SJCRH30 (cell line): Measurements from ENCODE around the gene HAO2. TPM values are rescaled to one million over a fixed set of nuclear protein-coding genes. Genes with fewer than 3 reads are reported as not detected.

ENCODE experiments used
- DNase-seq, 2 experiments: peaks; one replicate each; pipeline ENCODE4 v3.0.0-alpha.2; 2015 to 2020
- H3K27ac ChIP-seq: fragments of 250-450 bp; sonication (Bioruptor Pico); 2 replicates; pipeline ENCODE4 v1.5.1; 2020; ENCODE audit warnings: mild to moderate bottlenecking, moderate library complexity
- H3K27me3 ChIP-seq: fragments of 250-450 bp; sonication (Bioruptor Pico); 2 replicates; pipeline ENCODE4 v1.5.1; 2020; ENCODE audit warnings: mild to moderate bottlenecking, moderate library complexity
- H3K36me3 ChIP-seq: fragments of 250-450 bp; sonication (Bioruptor Pico); 2 replicates; pipeline ENCODE4 v1.5.1; 2020; ENCODE audit warnings: mild to moderate bottlenecking, moderate library complexity
- H3K4me1 ChIP-seq: fragments of 250-450 bp; sonication (Bioruptor Pico); 2 replicates; pipeline ENCODE4 v1.5.1; 2020; ENCODE audit warnings: mild to moderate bottlenecking, moderate library complexity
- H3K4me3 ChIP-seq: fragments of 250-450 bp; sonication (Bioruptor Pico); 2 replicates; pipeline ENCODE4 v1.5.1; 2020; ENCODE audit warnings: mild to moderate bottlenecking, moderate library complexity
- H3K9me3 ChIP-seq: fragments of 250-450 bp; sonication (Bioruptor Pico); replicated peaks from 2 replicates; pipeline ENCODE4 v1.5.1; 2020; ENCODE audit warnings: mild to moderate bottlenecking, moderate library complexity
- total RNA-seq: library from RNA; depleted of rRNA; stranded (reverse); fragments of >200 nt; shearing (Covaris generic); gene quantifications from 2 replicates; pipeline ENCODE4 v1.2.3, GENCODE V29; 2014

Gene HAO2
- total RNA-seq, 1 experiment from 2014 or later, result not detected

- Histone ChIP-seq H3K36me3 (no peaks in the 10 kb centered on the region), H3K4me1 (no peaks in the 10 kb centered on the region), H3K27ac (no peak overlapping the region), H3K4me3 (no peak overlapping the region), H3K9me3 (no peaks in the 10 kb centered on the region), H3K27me3 (no peaks in the 10 kb centered on the region)
- DNase-seq, result no peak
Observed at GRCh38 chr1:119380304-119380703, 11.7 kb downstream of the HAO2 start.

GRCh38 chr1:119380983-119381662, 12.5 kb downstream of the HAO2 start:
- no peak overlapping the region for H3K4me3 ChIP-seq
- no peaks in the 10 kb centered on the region for H3K36me3 ChIP-seq
- no peak overlapping the region for H3K27ac ChIP-seq
- DNase-seq, result no peak
- no peaks in the 10 kb centered on the region for H3K9me3 ChIP-seq
- no peaks in the 10 kb centered on the region for H3K4me1 ChIP-seq
- H3K27me3 ChIP-seq, result no peaks in the 10 kb centered on the region

GRCh38 chr1:119384591-119384990, 16.0 kb downstream of the HAO2 start:
- Histone ChIP-seq H3K4me1 (no peaks in the 10 kb centered on the region), H3K9me3 (no peaks in the 10 kb centered on the region), H3K27ac (no peak overlapping the region), H3K36me3 (no peaks in the 10 kb centered on the region), H3K27me3 (no peaks in the 10 kb centered on the region), H3K4me3 (no peak overlapping the region)
- DNase-seq, result no peak

GRCh38 chr1:119385650-119386049, 17.1 kb downstream of the HAO2 start:
- no peaks in the 10 kb centered on the region for H3K4me1 ChIP-seq
- H3K4me3 ChIP-seq, result no peak overlapping the region
- H3K9me3 ChIP-seq, result no peaks in the 10 kb centered on the region
- no peaks in the 10 kb centered on the region for H3K36me3 ChIP-seq
- no peak for DNase-seq
- no peaks in the 10 kb centered on the region for H3K27me3 ChIP-seq
- no peak overlapping the region for H3K27ac ChIP-seq

GRCh38 chr1:119387858-119388257, 19.3 kb downstream of the HAO2 start:
- no peak for DNase-seq
- Histone ChIP-seq H3K27ac (no peak overlapping the region), H3K4me3 (no peak overlapping the region), H3K27me3 (0 out of 2 replicates have a peak, but pooled peaks cover 3% of the 10 kb centered on the region), H3K4me1 (no peaks in the 10 kb centered on the region), H3K36me3 (no peaks in the 10 kb centered on the region), H3K9me3 (no peaks in the 10 kb centered on the region)

- Histone ChIP-seq H3K27me3 (0 out of 2 replicates have a peak, but pooled peaks cover 3% of the 10 kb centered on the region), H3K4me3 (no peak overlapping the region)
- DNase-seq, result no peak
Observed at GRCh38 chr1:119388450-119388849, 19.9 kb downstream of the HAO2 start.

GRCh38 chr1:119390526-119390925, 21.9 kb downstream of the HAO2 start:
- Histone ChIP-seq H3K4me1 (no peaks in the 10 kb centered on the region), H3K9me3 (no peaks in the 10 kb centered on the region), H3K27me3 (0 out of 2 replicates have a peak, but pooled peaks cover 3% of the 10 kb centered on the region), H3K36me3 (no peaks in the 10 kb centered on the region), H3K4me3 (no peak overlapping the region), H3K27ac (no peak overlapping the region)
- no peak for DNase-seq

More at GRCh38 chr1:119388450-119388849, 19.9 kb downstream of the HAO2 start:
- no peak overlapping the region for H3K27ac ChIP-seq
- no peaks in the 10 kb centered on the region for H3K36me3 ChIP-seq
- H3K9me3 ChIP-seq, result no peaks in the 10 kb centered on the region
- no peaks in the 10 kb centered on the region for H3K4me1 ChIP-seq

- Histone ChIP-seq H3K27me3 (0 out of 2 replicates have a peak, but pooled peaks cover 3% of the 10 kb centered on the region), H3K4me3 (no peak overlapping the region), H3K36me3 (no peaks in the 10 kb centered on the region), H3K9me3 (no peaks in the 10 kb centered on the region), H3K27ac (no peak overlapping the region), H3K4me1 (no peaks in the 10 kb centered on the region)
- DNase-seq, result no peak
Observed at GRCh38 chr1:119391749-119392148, 23.2 kb downstream of the HAO2 start.

- no peak for DNase-seq
- Histone ChIP-seq H3K4me3 (no peak overlapping the region), H3K9me3 (no peaks in the 10 kb centered on the region)
Observed at GRCh38 chr1:119394085-119394484, 25.5 kb downstream of the HAO2 start.

GRCh38 chr1:119396982-119397381, 28.4 kb downstream of the HAO2 start:
- DNase-seq, result no peak
- no peak overlapping the region for H3K27ac ChIP-seq
- H3K27me3 ChIP-seq, result no peaks in the 10 kb centered on the region
- H3K4me1 ChIP-seq, result no peaks in the 10 kb centered on the region
- no peak overlapping the region for H3K4me3 ChIP-seq
- H3K9me3 ChIP-seq, result no peaks in the 10 kb centered on the region
- no peaks in the 10 kb centered on the region for H3K36me3 ChIP-seq

More at GRCh38 chr1:119394085-119394484, 25.5 kb downstream of the HAO2 start:
- 0 out of 2 replicates have a peak, but pooled peaks cover 3% of the 10 kb centered on the region for H3K27me3 ChIP-seq
- no peaks in the 10 kb centered on the region for H3K36me3 ChIP-seq
- H3K27ac ChIP-seq, result no peak overlapping the region
- no peaks in the 10 kb centered on the region for H3K4me1 ChIP-seq

- H3K4me3 ChIP-seq, result no peak overlapping the region
- H3K9me3 ChIP-seq, result no peaks in the 10 kb centered on the region
- H3K27ac ChIP-seq, result no peak overlapping the region
- no peaks in the 10 kb centered on the region for H3K27me3 ChIP-seq
- DNase-seq, result no peak
- no peaks in the 10 kb centered on the region for H3K36me3 ChIP-seq
- H3K4me1 ChIP-seq, result no peaks in the 10 kb centered on the region
Observed at GRCh38 chr1:119397986-119398385, 29.4 kb downstream of the HAO2 start.

GRCh38 chr1:119404736-119405135, 36.2 kb downstream of the HAO2 start:
- DNase-seq, result no peak

GRCh38 chr1:119409731-119410130, 41.1 kb downstream of the HAO2 start:
- no peak for DNase-seq
- Histone ChIP-seq H3K27ac (no peak overlapping the region), H3K4me1 (no peaks in the 10 kb centered on the region), H3K36me3 (no peaks in the 10 kb centered on the region), H3K4me3 (no peak overlapping the region), H3K9me3 (no peaks in the 10 kb centered on the region), H3K27me3 (no peaks in the 10 kb centered on the region; the same call in 1 of the 2 replicates)

More at GRCh38 chr1:119404736-119405135, 36.2 kb downstream of the HAO2 start:
- no peaks in the 10 kb centered on the region; the same call in 1 of the 2 replicates for H3K9me3 ChIP-seq
- H3K27ac ChIP-seq, result no peak overlapping the region
- H3K4me1 ChIP-seq, result no peaks in the 10 kb centered on the region
- H3K4me3 ChIP-seq, result no peak overlapping the region
- H3K36me3 ChIP-seq, result no peaks in the 10 kb centered on the region
- no peaks in the 10 kb centered on the region for H3K27me3 ChIP-seq

- Histone ChIP-seq H3K4me1 (no peaks in the 10 kb centered on the region), H3K36me3 (no peaks in the 10 kb centered on the region), H3K27me3 (no peaks in the 10 kb centered on the region; the same call in 1 of the 2 replicates), H3K4me3 (no peak overlapping the region), H3K9me3 (no peaks in the 10 kb centered on the region), H3K27ac (no peak overlapping the region)
- DNase-seq, result no peak
Observed at GRCh38 chr1:119410961-119411360, 42.4 kb downstream of the HAO2 start.

- Histone ChIP-seq H3K9me3 (no peaks in the 10 kb centered on the region), H3K4me1 (no peaks in the 10 kb centered on the region), H3K4me3 (no peak within 1 kb of the TSS), H3K27ac (no peak within 1 kb of the TSS), H3K36me3 (no peaks in the 10 kb centered on the region), H3K27me3 (no peaks in the 10 kb centered on the region; the same call in 1 of the 2 replicates)
- DNase-seq, result no peak
Observed at GRCh38 chr1:119414950-119415349, 46.4 kb downstream of the HAO2 start, which contains the start of gene HSD3B2. HSD3B2 (plus strand) TSS chr1:119415150; CDS start chr1:119415420, 270 bp downstream.
